GM12874 (cell line): Measurements from ENCODE around the gene TIMM8B.

Source experiments
- CTCF ChIP-seq: IDR thresholded peaks from 2 replicates; pipeline ENCODE4 v1.5.1; 2011; ENCODE audit warnings: low read depth, mild to moderate bottlenecking, control low read depth, low read length, moderate library complexity; ENCODE audit not compliant: insufficient read depth

TIMM8B gene

GRCh38 chr11:112086422-112087191 lies at the start of gene TIMM8B, which contains the start of gene SDHD:
TSS of gene TIMM8B (minus strand) at chr11:112086756. CDS start at chr11:112086723, 33 bp downstream.
TSS of gene SDHD (plus strand) at chr11:112086873. CDS start at chr11:112086908, 35 bp downstream.
- no peak for TF ChIP-seq CTCF

- no peak for TF ChIP-seq CTCF
Observed at GRCh38 chr11:112134473-112134872, 47.9 kb upstream of the TIMM8B start.

GRCh38 chr11:112132737-112133136 lies 46.2 kb upstream of the TIMM8B start:
- TF ChIP-seq CTCF = no peak

- TF ChIP-seq CTCF = no peak
Observed at GRCh38 chr11:112129656-112130055, 43.1 kb upstream of the TIMM8B start.

- no peak for TF ChIP-seq CTCF
Observed at GRCh38 chr11:112128483-112129121, 42.0 kb upstream of the TIMM8B start.

- no peak for TF ChIP-seq CTCF
Observed at GRCh38 chr11:112127056-112127455, 40.5 kb upstream of the TIMM8B start.

GRCh38 chr11:112123129-112123528 lies 36.6 kb upstream of the TIMM8B start:
- TF ChIP-seq CTCF = no peak
